Osteocyte (in vitro differentiated cells): ENCODE measurements around the gene TTF2. TPM values are rescaled to one million over a fixed set of nuclear protein-coding genes. Genes with fewer than 3 reads are reported as not detected.

Experiments used
- DNase-seq: peaks from one replicate; pipeline ENCODE4 v3.0.0; 2021; ENCODE audit warnings: mixed read lengths; ENCODE audit not compliant: unreplicated experiment; ENCODE audit errors: extremely low spot score
- H3K27ac Mint-ChIP-seq: one replicate; pipeline ENCODE4 v1.8.0; 2021; ENCODE audit warnings: mild to moderate bottlenecking, mixed read lengths; ENCODE audit not compliant: unreplicated experiment
- H3K27me3 Mint-ChIP-seq: one replicate; pipeline ENCODE4 v1.8.0; 2021; ENCODE audit warnings: mixed read lengths; ENCODE audit not compliant: unreplicated experiment
- H3K36me3 Mint-ChIP-seq: one replicate; pipeline ENCODE4 v1.8.0; 2021; ENCODE audit warnings: mixed read lengths; ENCODE audit not compliant: unreplicated experiment
- H3K4me1 Mint-ChIP-seq: one replicate; pipeline ENCODE4 v1.8.0; 2021; ENCODE audit warnings: mixed read lengths; ENCODE audit not compliant: unreplicated experiment
- H3K4me3 Mint-ChIP-seq: one replicate; pipeline ENCODE4 v1.8.0; 2021; ENCODE audit warnings: mild to moderate bottlenecking, moderate library complexity, mixed read lengths; ENCODE audit not compliant: unreplicated experiment
- H3K9me3 Mint-ChIP-seq: one replicate; pipeline ENCODE4 v1.8.0; 2021; ENCODE audit warnings: mixed read lengths; ENCODE audit not compliant: unreplicated experiment
- total RNA-seq: library from RNA; stranded (reverse); gene quantifications from 2 replicates; pipeline ENCODE4 v1.2.1, GENCODE V29; 2021
- TF ChIP-seq, protein P1 (sequence below): fragments of 200-600 bp; sonication (generic); IDR thresholded peaks from 2 replicates; pipeline ENCODE4 v1.5.0; 2021; ENCODE audit warnings: antibody characterized with exemption, mild to moderate bottlenecking, moderate library complexity

The TTF2 gene
- total RNA-seq, 1 donor from 2014 or later = 17.4 TPM

DNA sequence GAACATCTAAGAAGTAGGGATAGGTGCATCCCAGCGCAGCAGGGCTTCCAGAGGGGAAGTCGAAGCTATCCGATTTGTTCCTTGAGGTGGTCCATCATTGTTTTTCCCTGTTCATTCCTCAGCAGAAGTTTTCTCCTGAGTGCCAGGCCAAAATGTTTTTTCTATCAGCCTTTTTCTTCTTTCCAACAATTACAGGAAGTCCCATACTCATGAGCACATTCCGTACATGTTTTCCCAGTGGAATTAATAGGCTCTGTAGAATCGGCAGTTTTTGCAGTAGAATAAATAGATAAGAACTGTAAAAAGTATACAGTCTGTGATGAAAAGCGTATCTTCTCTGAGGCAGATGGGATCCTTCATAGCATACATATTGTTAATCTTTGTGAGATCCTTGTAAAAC lies 33.8 kb upstream of the TTF2 start:
- H3K4me1 Mint-ChIP-seq = peaks cover 16% of the 10 kb centered on the region

DNA sequence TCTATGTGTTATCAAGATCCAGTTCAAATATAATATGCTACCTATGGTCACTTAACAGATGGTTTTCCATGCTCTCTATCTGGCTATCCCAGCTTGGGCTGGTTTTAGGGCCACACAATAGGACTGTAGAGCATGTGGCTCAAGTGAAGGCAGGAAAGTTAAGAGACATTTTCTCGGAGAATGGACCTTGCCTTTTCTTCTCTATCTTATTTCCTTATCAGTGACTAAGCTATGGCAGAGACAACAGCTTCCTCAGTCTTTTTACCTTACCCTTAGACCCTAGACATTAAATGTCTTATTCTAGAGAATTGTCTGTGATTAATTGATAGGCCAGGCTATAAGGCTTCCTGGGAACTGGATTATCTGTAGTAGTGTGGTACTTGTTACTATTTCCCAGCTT lies 30.4 kb upstream of the TTF2 start:
- TF ChIP-seq, protein P1, sequence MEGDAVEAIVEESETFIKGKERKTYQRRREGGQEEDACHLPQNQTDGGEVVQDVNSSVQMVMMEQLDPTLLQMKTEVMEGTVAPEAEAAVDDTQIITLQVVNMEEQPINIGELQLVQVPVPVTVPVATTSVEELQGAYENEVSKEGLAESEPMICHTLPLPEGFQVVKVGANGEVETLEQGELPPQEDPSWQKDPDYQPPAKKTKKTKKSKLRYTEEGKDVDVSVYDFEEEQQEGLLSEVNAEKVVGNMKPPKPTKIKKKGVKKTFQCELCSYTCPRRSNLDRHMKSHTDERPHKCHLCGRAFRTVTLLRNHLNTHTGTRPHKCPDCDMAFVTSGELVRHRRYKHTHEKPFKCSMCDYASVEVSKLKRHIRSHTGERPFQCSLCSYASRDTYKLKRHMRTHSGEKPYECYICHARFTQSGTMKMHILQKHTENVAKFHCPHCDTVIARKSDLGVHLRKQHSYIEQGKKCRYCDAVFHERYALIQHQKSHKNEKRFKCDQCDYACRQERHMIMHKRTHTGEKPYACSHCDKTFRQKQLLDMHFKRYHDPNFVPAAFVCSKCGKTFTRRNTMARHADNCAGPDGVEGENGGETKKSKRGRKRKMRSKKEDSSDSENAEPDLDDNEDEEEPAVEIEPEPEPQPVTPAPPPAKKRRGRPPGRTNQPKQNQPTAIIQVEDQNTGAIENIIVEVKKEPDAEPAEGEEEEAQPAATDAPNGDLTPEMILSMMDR = no peak
- Mint-ChIP-seq H3K27me3 (peaks cover 3% of the 10 kb centered on the region), H3K4me1 (peaks cover 12% of the 10 kb centered on the region), H3K4me3 (no peak overlapping the region), H3K27ac (no peak overlapping the region), H3K36me3 (no peaks in the 10 kb centered on the region), H3K9me3 (no peaks in the 10 kb centered on the region)
- no peak for DNase-seq

More for the DNA sequence above, 33.8 kb upstream of the TTF2 start:
- Mint-ChIP-seq H3K36me3 (no peaks in the 10 kb centered on the region), H3K27ac (peak overlapping the region; percentile 68), H3K4me3 (no peak overlapping the region), H3K27me3 (peaks cover 3% of the 10 kb centered on the region), H3K9me3 (no peaks in the 10 kb centered on the region)
- TF ChIP-seq, protein P1 = no peak
- DNase-seq = no peak

DNA sequence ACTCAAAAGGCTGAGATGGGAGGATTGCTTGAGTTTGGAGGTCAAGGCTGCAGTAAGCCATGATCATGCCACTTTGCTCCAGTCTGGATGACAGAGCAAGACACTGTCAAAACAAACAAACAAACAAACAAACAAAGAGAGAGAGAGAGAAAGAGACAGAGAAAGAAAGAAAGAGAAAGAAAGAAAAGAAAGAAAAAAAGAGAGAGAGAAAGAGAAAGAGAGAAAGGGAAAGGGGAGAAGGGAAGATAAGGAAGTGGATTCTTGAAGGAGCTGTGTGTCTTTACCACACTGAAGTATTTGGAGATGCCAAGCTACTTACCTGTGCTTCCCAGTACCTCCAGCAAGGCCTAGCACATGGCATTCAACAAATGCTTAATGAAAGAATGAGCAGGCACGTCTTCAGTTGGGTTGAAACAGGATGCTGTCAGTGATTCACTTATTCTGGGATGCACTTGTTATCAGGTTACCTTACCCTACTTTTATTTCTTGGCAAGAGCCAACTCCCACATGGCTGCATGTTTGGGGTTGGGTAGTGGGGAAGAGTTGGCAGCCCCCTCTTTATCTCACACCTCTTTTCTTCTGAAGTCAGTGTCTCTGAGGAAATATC lies 29.8 kb upstream of the TTF2 start:
- no peak for DNase-seq
- Mint-ChIP-seq H3K36me3 (no peaks in the 10 kb centered on the region), H3K27me3 (peaks cover 3% of the 10 kb centered on the region), H3K4me3 (no peak overlapping the region), H3K9me3 (no peaks in the 10 kb centered on the region), H3K4me1 (peaks cover 12% of the 10 kb centered on the region), H3K27ac (no peak overlapping the region)
- TF ChIP-seq, protein P1 = no peak

DNA sequence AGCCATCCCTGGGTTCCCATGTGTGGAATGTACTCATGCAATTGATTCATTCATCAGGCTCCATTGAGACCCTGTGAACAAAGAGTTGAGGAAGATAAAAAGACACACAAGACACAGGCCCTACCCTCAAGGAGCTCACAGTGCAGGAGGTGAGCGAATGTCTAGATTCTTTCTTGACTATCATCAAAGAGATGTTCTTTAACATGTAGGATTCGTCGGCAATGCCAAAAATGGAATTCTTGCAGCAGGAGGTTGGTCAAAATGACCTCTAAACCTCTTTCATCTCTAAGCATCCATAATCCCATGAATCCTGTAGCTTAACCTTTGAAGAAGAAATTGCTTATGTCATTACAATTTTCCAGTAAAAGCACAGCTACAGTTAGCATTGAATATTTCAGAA lies 27.9 kb upstream of the TTF2 start:
- Mint-ChIP-seq H3K27me3 (peaks cover 3% of the 10 kb centered on the region), H3K9me3 (no peaks in the 10 kb centered on the region), H3K4me3 (no peak overlapping the region), H3K36me3 (no peaks in the 10 kb centered on the region), H3K27ac (no peak overlapping the region), H3K4me1 (no peaks in the 10 kb centered on the region)
- no peak for DNase-seq
- TF ChIP-seq, protein P1 = no peak

DNA sequence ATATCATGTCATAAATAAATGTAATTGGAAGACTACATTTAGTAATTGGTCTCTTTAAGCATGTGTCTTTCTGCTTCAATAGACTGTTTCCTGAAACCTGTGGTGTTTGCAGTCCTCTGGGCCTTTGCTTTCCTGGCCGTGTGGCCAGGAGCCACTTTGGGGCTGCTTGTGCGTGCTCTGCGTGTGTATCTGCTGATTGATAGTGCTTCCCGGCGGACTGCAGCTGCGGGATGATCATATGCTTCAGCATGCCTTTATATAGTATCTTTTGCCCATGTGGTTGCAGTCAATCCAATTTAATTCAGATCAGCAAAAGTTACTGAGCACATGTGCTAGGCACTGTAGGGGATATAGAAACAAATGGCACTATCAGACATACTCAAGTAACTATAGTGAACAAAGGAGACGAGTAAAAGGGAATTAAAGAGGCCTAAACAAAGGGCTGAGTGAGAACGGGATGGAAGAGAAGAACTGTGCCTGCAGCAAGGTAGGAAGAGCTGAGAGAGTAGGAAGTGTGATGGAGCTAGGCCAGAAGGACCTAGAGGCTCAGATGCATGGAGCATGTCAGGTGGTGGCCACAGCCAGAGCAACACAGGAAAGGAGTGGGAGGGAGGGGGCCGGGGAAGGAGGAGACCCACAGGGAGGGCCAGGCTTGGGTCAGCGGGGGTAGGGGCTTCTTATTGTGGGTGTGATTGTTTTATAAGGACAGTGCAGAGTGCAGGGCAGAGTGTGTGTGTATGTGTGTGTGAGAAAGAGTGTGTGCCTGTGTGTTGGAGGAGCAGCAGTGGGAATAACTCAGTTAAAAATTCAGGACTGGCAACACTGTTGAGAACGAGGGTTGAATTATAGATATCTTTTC lies 27.2 kb upstream of the TTF2 start:
- Mint-ChIP-seq H3K4me3 (no peak overlapping the region), H3K4me1 (peaks cover 2% of the 10 kb centered on the region), H3K27ac (no peak overlapping the region), H3K9me3 (no peaks in the 10 kb centered on the region), H3K36me3 (no peaks in the 10 kb centered on the region), H3K27me3 (peaks cover 3% of the 10 kb centered on the region)
- DNase-seq = no peak
- TF ChIP-seq, protein P1 = no peak
